HG03025 (cell line): ENCODE measurements around the gene TBCD.
"Not testable (repeated sequence)": the region's sequence is repeated elsewhere in the genome, so short reads cannot be mapped to it uniquely, and the experiment has no call there.

Experiments
- ATAC-seq: cut with Tn5 transposase; IDR thresholded peaks from one replicate; pipeline ENCODE4 v1.9.1; 2021; ENCODE audit warnings: mild to moderate bottlenecking, moderate library complexity; ENCODE audit not compliant: unreplicated experiment, low FRiP score

Gene TBCD

GRCh38 chr17:82942166-82943130, 190.6 kb downstream of the TBCD start:
- ATAC-seq: no peak

- no peak for ATAC-seq
Measured at GRCh38 chr17:82943339-82943738, 191.5 kb downstream of the TBCD start.

DNA sequence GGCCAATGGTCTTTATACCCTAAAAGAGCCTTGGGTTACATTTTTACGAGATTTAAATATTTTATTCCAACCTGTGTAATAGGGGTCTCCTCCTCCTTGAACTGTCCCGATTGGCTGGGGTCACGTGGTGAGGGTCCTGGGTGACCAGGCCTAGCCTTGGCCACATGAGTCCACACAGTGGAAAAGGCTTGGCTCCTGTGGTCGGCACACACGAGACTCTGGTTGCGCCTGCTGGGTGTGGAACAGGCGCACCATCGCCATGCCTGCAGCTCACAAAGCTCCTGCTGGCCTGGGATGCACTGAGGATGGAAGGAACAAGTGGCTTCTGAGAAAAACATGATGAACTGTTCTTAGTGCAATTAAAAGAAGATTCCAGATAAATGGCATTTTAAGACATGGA, 191.9 kb downstream of the TBCD start:
- no peak for ATAC-seq

DNA sequence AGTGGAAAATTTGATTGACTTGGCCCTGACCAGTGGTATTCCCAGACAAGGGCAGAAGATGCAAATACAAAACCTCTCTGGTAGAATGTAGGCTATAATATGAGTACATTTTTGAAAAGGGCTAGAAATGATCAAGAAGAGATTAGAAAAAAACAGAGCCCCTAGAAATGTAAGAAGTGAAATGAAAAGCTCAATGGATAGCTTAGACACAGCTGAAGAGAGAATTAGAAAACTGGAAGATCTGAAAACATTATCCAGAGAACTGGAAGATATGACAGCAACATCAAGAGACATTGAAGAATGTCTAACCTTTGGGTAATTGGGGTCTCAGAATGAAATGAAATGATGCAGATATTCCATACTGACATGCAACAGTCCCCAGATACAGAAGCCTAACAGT, 193.1 kb downstream of the TBCD start:
- no peak for ATAC-seq

GRCh38 chr17:82946081-82946480, 194.2 kb downstream of the TBCD start:
- no peak for ATAC-seq

DNA sequence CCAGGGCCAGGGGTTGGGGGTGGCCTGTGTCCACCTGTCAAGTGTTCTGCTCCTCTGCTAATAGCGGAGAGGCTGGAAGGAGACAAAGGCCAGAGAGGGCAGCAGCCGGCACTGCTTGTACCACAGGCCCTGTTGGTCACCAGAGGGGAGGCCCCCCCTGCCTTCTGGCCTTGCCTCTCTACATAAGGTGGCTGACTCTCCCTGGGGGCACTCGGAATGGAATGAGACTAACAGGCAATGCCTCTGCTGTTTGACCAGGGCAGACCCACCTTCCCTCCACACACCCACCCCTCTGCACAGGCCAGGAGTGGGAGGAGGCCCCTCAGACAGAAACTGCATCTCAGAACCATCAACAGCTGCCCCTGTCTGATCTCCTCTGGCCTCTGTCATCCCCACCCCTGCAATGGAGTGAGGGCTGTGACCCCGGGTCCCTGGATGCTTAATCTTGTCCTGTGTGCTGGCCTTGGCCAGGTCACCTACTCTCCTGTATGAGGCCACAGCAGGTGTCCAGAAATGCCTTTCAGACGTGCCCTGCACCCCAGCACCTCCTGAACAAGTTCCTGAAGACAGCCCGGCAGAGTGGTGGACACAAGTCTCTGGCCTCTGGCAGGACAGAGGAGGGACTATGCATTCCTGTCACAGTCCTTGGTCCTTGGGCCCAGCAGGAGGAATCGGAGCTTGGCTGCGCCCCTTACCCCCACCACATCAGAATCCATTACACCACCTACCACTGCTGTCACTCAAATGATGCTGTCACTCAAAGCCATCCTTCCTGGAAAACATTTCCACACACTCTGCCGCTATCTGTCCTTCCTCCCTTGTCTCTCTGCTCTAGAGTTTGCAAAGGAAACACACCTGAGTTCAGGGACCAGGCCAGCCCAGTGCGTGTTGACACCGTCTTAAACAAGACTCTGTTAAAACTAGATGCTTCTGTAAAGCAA, 195.5 kb downstream of the TBCD start:
- no peak for ATAC-seq

- ATAC-seq: no peak
Measured at GRCh38 chr17:82948081-82948511, 196.2 kb downstream of the TBCD start.

GRCh38 chr17:82948957-82949356, 197.1 kb downstream of the TBCD start:
- no peak for ATAC-seq

GRCh38 chr17:82949361-82949760, 197.5 kb downstream of the TBCD start:
- ATAC-seq: no peak

- ATAC-seq: no peak
Measured at GRCh38 chr17:82949984-82950383, 198.1 kb downstream of the TBCD start.

DNA sequence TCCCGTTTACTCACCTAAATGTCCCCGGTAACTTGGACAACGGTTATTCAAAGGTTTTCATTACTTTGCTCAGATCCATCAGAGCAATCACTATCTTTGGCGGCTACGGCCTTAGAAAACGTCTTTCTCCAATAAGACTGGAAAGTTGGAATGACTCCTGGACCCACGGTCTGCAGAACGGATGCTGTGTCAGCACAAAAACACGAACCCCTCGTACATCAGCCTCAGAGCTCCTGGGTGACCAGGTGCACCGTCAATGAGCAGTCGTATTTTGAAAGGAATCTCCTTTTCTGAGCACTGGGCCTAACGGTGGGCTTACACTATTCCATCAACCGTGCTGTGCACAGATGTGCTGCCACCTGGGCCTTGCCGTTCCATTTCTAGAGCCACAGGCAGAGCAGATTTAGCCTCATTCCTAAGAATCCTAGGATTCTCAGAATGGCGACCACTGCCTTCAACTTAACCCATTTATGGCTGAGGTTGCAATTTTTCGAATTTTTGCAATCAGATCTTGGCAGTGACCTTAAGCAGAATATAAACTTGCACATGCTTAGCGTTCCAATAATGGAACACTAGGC, 198.7 kb downstream of the TBCD start:
- no peak for ATAC-seq

DNA sequence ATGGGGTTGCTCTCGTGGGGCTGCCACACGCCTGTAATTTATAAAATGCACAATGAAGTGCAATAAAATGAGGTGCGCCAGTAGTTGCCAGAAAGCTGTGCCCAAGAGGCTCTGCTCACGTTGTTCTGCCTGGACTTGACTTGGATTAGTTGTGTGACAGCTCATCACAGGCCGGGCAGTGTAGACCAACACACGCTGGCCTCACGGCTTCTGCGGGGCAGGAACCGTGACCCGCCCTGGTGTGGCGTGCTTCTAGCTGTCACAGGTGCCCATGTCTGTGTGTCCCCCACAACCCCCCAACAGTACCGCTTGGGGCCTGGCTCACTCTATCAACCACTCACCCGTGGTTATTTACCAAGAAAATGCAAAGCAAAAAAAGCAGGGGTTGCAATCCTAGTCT, 200.2 kb downstream of the TBCD start:
- ATAC-seq: no peak

DNA sequence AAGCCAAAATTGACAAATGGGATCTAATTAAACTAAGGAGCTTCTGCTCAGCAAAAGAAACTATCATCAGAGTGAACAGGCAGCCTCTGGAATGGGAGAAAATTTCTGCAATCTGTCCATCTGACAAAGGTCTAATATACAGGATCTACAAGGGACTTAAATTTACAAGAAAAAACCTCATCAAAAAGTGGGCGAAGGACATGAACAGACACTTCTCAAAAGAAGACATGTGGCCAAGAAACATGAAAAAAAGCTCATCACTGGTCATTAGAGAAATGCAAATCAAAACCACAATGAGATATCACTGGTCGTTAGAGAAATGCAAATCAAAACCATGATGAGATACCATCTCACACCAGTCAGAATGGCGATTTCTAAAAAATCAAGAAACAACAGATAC, 203.2 kb downstream of the TBCD start:
- ATAC-seq: not testable (repeated sequence)

GRCh38 chr17:82955627-82956026, 203.8 kb downstream of the TBCD start:
- not testable (repeated sequence) for ATAC-seq

GRCh38 chr17:82956146-82956725, 204.4 kb downstream of the TBCD start:
- no peak for ATAC-seq

DNA sequence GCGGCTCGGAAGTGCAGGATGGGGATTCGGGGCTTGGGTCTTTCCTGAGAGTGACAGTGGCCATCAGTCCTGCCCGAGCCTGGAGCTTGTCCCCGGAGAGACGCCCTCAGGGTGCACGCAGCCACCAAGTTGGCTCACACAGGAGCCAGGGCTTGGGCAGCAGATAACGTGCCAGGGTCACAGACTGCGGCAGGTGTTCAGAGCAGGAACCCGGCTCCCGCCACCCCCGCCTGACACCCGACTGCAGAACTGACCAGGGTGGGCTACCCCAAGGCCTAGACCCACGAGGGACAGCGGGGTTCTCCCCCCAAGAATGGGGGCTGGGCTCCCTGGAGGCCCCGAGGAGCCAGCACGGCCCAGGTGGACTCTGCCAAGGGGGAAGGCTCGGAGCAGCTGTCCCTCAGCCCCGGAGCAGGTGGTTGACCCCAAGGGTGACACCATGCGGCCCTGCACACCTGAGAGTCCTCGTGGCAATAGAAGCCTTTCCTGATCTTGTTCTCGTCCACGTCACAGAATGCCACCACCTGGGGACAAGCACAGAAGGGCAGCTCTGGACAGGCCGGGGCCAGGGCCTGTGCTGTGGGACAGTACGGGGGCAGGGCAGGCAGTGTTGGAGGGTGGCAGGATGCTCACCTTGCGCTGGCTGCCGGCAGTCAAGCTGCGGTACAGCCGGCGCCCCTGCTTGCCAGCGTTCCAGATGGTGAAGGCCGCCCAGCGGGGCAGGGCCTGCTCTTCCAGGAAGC, 205.0 kb downstream of the TBCD start:
- ATAC-seq: no peak

- no peak for ATAC-seq
Measured at GRCh38 chr17:82957469-82957795, 205.6 kb downstream of the TBCD start.

DNA sequence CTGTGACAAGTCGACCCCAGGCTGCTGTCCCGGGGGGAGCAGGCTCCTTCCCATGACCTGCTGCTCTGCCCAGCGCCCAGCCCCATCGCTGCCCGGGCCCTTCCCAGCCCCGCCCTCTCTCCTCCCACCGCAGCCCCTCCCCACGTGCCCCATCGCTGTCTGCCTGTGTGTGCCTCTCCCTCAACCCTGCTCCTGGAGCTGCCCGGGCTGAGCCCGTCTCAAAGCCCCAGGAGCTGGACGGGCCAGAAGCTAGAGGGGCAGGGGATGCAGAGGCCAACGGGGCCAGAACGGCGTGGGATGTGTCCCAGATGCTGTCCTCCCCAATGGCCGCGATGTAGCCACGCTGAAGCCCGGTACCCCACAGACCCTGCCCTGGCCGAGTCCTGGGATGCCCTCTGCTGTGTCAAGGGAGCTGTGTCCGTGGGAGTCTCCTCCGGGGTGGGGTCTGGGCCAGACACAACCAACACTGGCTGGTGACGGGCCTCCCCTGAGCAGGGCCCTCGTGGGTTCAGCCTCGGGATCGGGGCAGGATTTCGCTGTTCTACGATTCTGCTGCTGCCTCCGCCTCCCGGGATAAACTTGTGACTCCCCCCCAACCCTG, 206.2 kb downstream of the TBCD start:
- no peak for ATAC-seq

- ATAC-seq: no peak
Measured at GRCh38 chr17:82959242-82959930, 207.5 kb downstream of the TBCD start.
